NOMO-1 treated with DMSO at 0.1 percent for 48 hours (cell line): ENCODE measurements around the gene KCNMB1.

ENCODE experiments used
- DNase-seq: peaks from one replicate; lab custom pipeline; 2025; ENCODE audit not compliant: unreplicated experiment; lab: John Stamatoyannopoulos, UW

The KCNMB1 gene

GRCh38 chr5:170388818-170389549 lies at the start of gene KCNMB1:
Gene KCNMB1, minus strand, starts transcription at chr5:170389367. Its CDS starts 3,920 bp downstream, at chr5:170385447.
- DNase-seq, result no peak

- no peak for DNase-seq
Observed at GRCh38 chr5:170438581-170438980, 49.4 kb upstream of the KCNMB1 start.

- no peak for DNase-seq
Observed at GRCh38 chr5:170437621-170438375, 48.6 kb upstream of the KCNMB1 start.

- DNase-seq, result no peak
Observed at GRCh38 chr5:170436335-170436734, 47.2 kb upstream of the KCNMB1 start.

GRCh38 chr5:170434966-170435605 lies 45.9 kb upstream of the KCNMB1 start:
- DNase-seq, result peak; percentile 44

- no peak for DNase-seq
Observed at GRCh38 chr5:170432669-170433068, 43.5 kb upstream of the KCNMB1 start.

GRCh38 chr5:170431571-170431970 lies 42.4 kb upstream of the KCNMB1 start:
- no peak for DNase-seq

- no peak for DNase-seq
Observed at GRCh38 chr5:170430866-170431437, 41.8 kb upstream of the KCNMB1 start.

GRCh38 chr5:170430256-170430655 lies 41.1 kb upstream of the KCNMB1 start:
- no peak for DNase-seq

GRCh38 chr5:170429014-170429413 lies 39.8 kb upstream of the KCNMB1 start:
- peak; percentile 7 for DNase-seq

- no peak for DNase-seq
Observed at GRCh38 chr5:170427672-170428236, 38.6 kb upstream of the KCNMB1 start.

GRCh38 chr5:170426786-170427185 lies 37.6 kb upstream of the KCNMB1 start:
- no peak for DNase-seq

- no peak for DNase-seq
Observed at GRCh38 chr5:170426149-170426767, 37.1 kb upstream of the KCNMB1 start.

- DNase-seq, result no peak
Observed at GRCh38 chr5:170425731-170426130, 36.6 kb upstream of the KCNMB1 start.

- no peak for DNase-seq
Observed at GRCh38 chr5:170424629-170425028, 35.5 kb upstream of the KCNMB1 start.

- DNase-seq, result no peak
Observed at GRCh38 chr5:170423692-170424091, 34.5 kb upstream of the KCNMB1 start.

- no peak for DNase-seq
Observed at GRCh38 chr5:170421826-170422225, 32.7 kb upstream of the KCNMB1 start.

GRCh38 chr5:170420806-170421412 lies 31.7 kb upstream of the KCNMB1 start:
- peak; percentile 58 for DNase-seq

- DNase-seq, result no peak
Observed at GRCh38 chr5:170419643-170420042, 30.5 kb upstream of the KCNMB1 start.

GRCh38 chr5:170418736-170419135 lies 29.6 kb upstream of the KCNMB1 start:
- DNase-seq, result no peak
